LNCAP (cell line): Measurements from ENCODE around the gene TMEM125.

Experiments used
- CTCF ChIP-seq: fragments of 450-650 bp; IDR thresholded peaks from 2 replicates; pipeline ENCODE4 v1.5.1; 2017; ENCODE audit warnings: mild to moderate bottlenecking

TMEM125 gene

GRCh38 chr1:43256675-43257570 lies 12.9 kb upstream of the TMEM125 start:
- TF ChIP-seq CTCF: no peak

GRCh38 chr1:43258370-43258769 lies 11.4 kb upstream of the TMEM125 start:
- no peak for TF ChIP-seq CTCF

- no peak for TF ChIP-seq CTCF
Measured at GRCh38 chr1:43265431-43265830, 4.4 kb upstream of the TMEM125 start.

GRCh38 chr1:43266881-43267280 lies 2.9 kb upstream of the TMEM125 start:
- TF ChIP-seq CTCF: no peak

GRCh38 chr1:43267291-43267805 lies 2.4 kb upstream of the TMEM125 start:
- TF ChIP-seq CTCF: no peak

GRCh38 chr1:43267818-43268425 lies 1.9 kb upstream of the TMEM125 start:
- TF ChIP-seq CTCF: no peak

- TF ChIP-seq CTCF: no peak
Measured at GRCh38 chr1:43270421-43271095, 775 bp downstream of the TMEM125 start.
